HG03060 (cell line): ENCODE data around the gene RUFY4.

Experiments
- ATAC-seq: cut with Tn5 transposase; IDR thresholded peaks from one replicate; pipeline ENCODE4 v1.9.1; 2021; ENCODE audit warnings: low read depth, moderate number of reproducible peaks; ENCODE audit not compliant: unreplicated experiment

RUFY4 gene

GRCh38 chr2:218059289-218059688 lies 9.8 kb upstream of the RUFY4 start:
- no peak for ATAC-seq

DNA sequence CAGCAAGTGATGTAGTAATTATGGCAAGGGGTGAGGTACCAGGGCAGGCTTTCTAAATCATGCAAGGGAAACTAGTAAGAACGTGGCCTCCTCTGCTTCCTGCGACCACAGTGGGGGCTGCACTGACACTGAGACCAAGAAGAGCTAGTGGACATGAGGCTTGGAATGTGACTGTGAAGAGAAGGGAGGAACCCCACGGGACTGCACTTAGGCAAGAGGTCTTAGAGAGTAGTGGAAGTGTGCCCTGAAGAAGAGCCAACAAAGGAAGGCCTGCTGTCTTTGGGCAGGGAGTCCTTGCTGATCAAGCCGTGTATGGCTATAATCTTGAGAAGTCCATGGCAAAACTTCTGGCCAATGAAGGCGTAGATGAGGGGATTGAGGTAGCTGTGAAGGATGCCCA lies 8.9 kb upstream of the RUFY4 start:
- ATAC-seq, result no peak

DNA sequence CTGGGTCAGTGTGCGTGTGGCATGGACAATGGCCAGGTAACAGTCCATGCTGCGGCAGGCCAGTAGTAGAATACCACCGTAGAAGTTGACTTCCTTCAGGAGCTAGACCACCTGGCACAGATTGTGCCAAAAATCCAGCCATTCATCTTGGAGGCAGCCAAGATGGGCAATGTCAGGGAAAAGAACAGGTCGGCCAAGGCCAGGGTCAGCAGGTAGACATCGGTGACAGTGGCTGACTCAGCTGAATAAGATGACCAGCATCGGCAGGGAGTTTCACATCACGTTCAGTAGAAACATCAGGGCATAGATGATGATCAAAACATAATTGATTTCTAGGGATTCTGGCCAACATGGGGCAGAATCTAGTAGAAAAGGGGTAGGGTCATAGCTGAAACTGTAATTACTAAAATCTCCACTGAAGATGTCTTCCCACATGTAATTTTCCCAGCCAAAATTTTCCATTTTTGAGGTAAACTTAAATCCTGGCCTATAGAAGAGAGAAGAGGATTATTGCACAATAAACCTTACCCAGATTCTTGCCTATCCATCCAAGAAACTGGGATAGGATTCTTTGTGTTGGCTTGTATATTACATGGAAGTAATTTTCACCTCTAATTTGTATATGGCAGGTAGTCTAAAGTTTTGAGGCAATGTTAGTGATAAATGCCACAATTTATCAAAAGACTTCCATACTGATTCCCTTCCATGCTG lies 7.9 kb upstream of the RUFY4 start:
- ATAC-seq, result no peak

DNA sequence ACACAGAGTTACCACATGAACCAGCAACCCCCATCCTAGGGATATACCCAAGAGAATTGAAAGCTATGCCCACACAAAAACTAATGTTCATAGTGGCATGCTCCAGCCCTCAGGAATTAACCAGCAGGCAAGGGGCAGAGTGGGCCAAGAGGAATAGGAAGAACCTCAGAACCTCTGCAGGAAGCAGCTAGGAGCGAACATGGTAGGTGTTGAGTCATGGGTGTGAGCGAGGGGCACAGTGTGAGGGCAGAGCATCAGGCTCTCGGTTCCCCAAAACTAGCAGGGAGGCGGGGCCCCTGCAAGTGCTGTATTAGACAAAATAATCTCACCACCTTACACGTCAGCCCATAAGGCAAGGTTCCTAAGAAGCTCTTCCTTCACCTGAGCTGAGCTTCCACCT lies 5.6 kb upstream of the RUFY4 start:
- ATAC-seq, result no peak

- no peak for ATAC-seq
Measured at GRCh38 chr2:218063896-218064295, 5.2 kb upstream of the RUFY4 start.

DNA sequence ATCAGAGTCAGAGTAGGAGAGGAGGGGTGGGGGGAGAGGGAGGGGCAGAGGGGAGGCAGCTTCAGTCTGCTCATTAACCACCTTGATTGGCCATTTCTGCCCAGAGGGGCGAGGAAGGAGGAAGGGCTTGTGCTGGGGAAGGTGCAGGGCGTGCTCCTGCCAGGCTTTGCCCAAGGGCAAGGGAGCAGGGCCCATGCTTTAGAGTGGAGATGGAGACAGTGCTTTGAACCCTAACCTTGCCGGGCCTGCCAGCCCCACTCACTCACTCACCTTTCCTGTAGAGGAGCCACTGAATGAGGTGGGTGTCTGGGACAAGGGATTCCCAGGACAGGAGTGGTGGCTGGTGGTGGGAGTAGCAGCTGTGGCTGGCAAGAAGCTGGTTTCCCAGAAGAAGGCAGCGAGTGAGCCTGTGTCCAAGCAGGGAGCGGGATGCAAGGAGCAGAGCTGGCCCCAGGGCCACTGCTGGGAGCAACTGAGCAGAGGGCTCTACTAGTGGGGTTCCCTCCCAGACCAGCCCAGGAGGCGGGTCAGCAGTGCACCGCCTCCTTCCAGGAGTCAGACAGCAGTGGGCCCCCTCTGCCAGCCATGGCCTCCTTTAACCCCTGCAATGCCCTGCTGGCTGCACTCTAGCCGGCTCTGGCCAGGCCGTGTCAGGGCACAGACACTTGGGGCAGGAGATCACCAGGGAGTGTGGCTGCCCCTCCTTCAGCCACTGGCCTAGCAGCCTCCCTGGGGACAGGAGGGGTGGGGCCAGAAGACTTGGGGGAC lies 3.6 kb upstream of the RUFY4 start:
- ATAC-seq, result no peak

GRCh38 chr2:218066926-218067515 lies 2.0 kb upstream of the RUFY4 start:
- no peak for ATAC-seq

DNA sequence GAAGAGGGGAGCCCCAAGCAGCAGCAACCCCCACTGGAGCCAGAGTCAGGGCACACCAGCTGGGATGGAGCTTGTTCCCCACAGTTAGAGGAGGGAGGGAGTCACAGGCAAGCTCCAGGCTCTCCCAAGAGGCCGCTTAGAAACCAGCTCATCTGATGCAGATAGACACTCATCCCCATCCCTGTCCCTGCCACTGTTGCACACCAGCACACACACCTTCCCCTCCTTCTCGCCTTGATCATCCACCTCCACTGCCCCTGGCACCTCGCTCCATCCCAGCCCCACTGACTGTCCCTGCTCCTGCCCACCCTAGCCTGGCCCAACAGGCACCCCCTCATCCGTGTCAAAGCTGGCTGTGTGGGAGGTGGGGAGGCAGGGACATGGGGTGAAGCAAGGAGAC lies 1.5 kb upstream of the RUFY4 start:
- ATAC-seq, result no peak

- ATAC-seq, result no peak
Measured at GRCh38 chr2:218069606-218070300, 700 bp downstream of the RUFY4 start.

GRCh38 chr2:218070587-218070986 lies 1.5 kb downstream of the RUFY4 start:
- no peak for ATAC-seq

DNA sequence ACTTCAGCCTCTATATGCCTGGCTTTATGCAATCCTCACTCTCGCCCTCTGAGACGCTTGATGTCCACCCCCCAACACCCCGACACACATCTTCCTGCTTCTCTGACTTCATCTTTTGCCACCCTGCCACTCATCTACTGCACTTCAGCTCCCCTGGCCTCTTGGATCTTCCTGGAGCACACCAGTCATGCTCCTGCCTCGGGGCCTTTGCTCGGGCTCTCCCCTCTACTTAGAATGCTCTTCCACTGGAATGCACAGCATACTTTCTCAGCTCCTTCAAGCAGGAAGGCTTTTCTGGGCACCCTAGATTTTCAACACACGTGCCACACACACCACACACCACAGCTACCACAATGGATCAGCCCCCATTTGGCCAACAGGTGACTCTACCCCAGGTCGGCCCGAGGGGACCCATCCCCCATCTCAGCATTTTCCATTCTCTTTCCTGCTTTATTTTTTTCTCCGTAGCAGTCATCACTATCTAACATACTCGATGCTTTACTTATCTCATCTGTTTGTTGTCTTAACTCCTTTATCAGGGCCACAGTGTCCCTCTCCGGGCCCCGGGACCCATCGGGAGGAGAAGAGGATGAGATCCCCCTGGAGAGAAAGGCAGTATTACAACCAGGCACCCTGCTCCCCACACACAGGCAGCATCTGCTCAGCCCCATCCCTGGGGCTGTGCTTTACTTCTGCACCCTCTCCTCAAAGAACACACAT lies 2.3 kb downstream of the RUFY4 start:
- ATAC-seq, result no peak

DNA sequence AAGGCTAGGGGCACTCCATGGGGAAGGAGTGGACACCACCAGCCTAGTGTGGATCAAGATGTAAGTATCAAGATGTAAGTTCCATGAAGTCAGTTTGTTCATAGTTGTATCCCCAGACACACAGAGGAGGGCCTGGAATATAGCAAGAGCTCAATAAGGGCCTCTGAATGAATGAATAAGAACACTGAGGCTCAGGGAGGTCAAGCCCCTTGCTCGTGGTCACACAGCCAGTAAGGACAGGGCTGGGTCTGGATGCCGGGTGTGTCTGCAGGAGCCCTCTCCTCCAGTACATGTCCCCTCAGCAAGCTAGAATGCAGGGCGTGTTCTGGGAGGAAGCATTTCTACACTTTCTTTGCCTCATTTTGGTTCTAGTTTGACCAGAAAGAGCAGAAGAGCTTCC lies 2.9 kb downstream of the RUFY4 start:
- no peak for ATAC-seq

DNA sequence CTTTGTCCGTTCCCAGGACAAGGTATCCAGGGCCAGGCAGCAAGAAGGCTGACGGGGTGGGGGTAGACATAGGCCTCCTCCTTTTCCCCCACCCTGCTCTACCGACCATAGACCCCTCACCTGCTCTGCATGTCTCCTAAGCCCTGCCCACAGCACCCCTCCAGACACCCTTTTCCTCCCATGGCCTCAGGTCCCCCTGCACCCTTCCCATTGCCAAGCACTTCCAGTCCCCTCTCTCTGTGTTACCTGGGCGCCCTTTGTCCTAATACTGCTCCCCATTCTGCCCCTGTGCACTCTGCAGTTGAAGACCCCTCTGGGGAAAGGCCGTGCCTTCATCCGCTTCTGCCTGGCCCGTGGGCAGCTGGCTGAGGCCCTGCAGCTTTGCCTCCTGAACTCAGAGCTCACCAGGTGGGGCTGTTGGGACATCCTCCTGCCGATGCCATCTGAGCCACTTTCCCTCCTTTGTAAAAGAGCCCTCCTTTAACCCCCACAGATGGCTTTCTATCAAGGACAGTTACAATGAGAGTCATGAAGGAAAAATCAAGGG lies 3.5 kb downstream of the RUFY4 start:
- no peak for ATAC-seq

DNA sequence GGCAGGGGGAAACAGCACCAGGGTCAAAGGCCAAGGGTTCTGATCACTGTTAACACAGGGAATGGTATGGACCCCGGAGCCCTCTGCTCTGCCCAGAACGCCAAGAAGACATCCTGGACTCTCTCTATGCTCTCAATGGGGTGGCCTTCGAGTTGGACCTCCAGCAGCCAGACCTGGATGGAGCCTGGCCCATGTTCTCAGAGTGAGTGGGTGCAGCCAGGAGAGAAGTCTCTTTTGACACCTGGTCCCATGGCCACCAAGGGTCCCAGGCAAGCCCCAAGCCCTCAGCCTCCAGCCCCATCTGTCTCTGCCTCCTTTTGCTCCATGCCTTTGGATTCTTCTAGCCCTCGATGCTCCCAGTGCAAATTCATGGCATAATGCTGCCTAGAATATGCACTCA lies 4.1 kb downstream of the RUFY4 start:
- no peak for ATAC-seq

- no peak for ATAC-seq
Measured at GRCh38 chr2:218074031-218074430, 5.0 kb downstream of the RUFY4 start.

GRCh38 chr2:218075975-218076811 lies 7.1 kb downstream of the RUFY4 start:
- no peak for ATAC-seq

GRCh38 chr2:218077464-218078216 lies 8.6 kb downstream of the RUFY4 start:
- no peak for ATAC-seq
